HepG2 (cell line): ENCODE measurements around the gene RAC3. TPM values are rescaled to one million over a fixed set of nuclear protein-coding genes. Genes with fewer than 3 reads are reported as not detected.
A peak's percentile ranks its signal among the peaks of the same experiment; 100 is the strongest.

ENCODE experiments used
- ATF7-NPFF ChIP-seq: sonication (generic); formaldehyde crosslinking; IDR thresholded peaks from 2 replicates; pipeline ENCODE4 v1.8.1; 2023; ENCODE audit warnings: mild to moderate bottlenecking, low read depth, missing genetic modification reagents, moderate library complexity
- ATRX ChIP-seq: sonication (generic); formaldehyde crosslinking; IDR thresholded peaks from 2 replicates; pipeline ENCODE4 v1.4.0; 2020; ENCODE audit warnings: missing genetic modification reagents, borderline replicate concordance
- CBX5 ChIP-seq: sonication (generic); formaldehyde crosslinking; IDR thresholded peaks from 2 replicates; pipeline ENCODE4 v1.4.0; 2020; ENCODE audit warnings: missing genetic modification reagents, borderline replicate concordance
- ETV5 ChIP-seq: IDR thresholded peaks from 2 replicates; pipeline ENCODE4 v1.6.1; 2018; ENCODE audit warnings: missing biosample characterization, missing genetic modification reagents, inconsistent platforms, borderline replicate concordance
- GTF3A ChIP-seq: sonication (generic); formaldehyde crosslinking; conservative IDR thresholded peaks from 2 replicates; pipeline ENCODE4 v1.4.0; 2020; ENCODE audit warnings: mild to moderate bottlenecking, missing genetic modification reagents
- MAFF ChIP-seq: IDR thresholded peaks from 2 replicates; pipeline ENCODE4 v1.6.1; 2011; ENCODE audit warnings: low read depth, low read length, improper control_type of control experiment
- PAWR ChIP-seq: sonication (generic); formaldehyde crosslinking; IDR thresholded peaks from 2 replicates; pipeline ENCODE4 v1.4.0; 2020; ENCODE audit warnings: missing genetic modification reagents, mild to moderate bottlenecking, borderline replicate concordance
- RFXANK ChIP-seq: IDR thresholded peaks from 2 replicates; pipeline ENCODE4 v1.6.1; 2016
- SATB2 ChIP-seq: sonication (generic); formaldehyde crosslinking; IDR thresholded peaks from 2 replicates; pipeline ENCODE4 v1.5.0; 2020; ENCODE audit warnings: missing genetic modification reagents
- SOX13 ChIP-seq, 3 experiments: fragments of 450-650 bp in 1 of 3; sonication (generic) in 1 of 3; formaldehyde crosslinking in 1 of 3; IDR thresholded peaks in 2 of 3; conservative IDR thresholded peaks in 1 of 3; 2 replicates each; pipeline versions ENCODE4 v1.5.0 to v1.6.1; 2016 to 2020; ENCODE audit warnings: antibody characterized with exemption in 1 of 3, mild to moderate bottlenecking in 1 of 3, missing compliant biosample characterization in 1 of 3, missing genetic modification reagents in 1 of 3, moderate library complexity in 1 of 3
- THAP11 ChIP-seq: IDR thresholded peaks from 2 replicates; pipeline ENCODE4 v1.6.1; 2016; ENCODE audit warnings: missing biosample characterization, missing genetic modification reagents
- ZNF12 ChIP-seq: sonication (generic); formaldehyde crosslinking; IDR thresholded peaks from 2 replicates; pipeline ENCODE4 v1.5.0; 2020; ENCODE audit warnings: missing genetic modification reagents
- ZNF441 ChIP-seq: sonication (generic); formaldehyde crosslinking; IDR thresholded peaks from 2 replicates; pipeline ENCODE4 v1.7.0; 2021; ENCODE audit warnings: missing genetic modification reagents, borderline replicate concordance
- ZZZ3 ChIP-seq: sonication (generic); formaldehyde crosslinking; IDR thresholded peaks from 2 replicates; pipeline ENCODE4 v1.4.0; 2020; ENCODE audit warnings: missing genetic modification reagents, mild to moderate bottlenecking, borderline replicate concordance
- polyA plus RNA-seq, 8 experiments: library from polyadenylated mRNA; depleted of rRNA in 3 of 8; stranded (reverse) in 7 of 8; unstranded in 1 of 8; fragments of >200 nt; fragmentation: Illumina TruSeq in 4 of 8; extraction: Trizol in 4 of 8; gene quantifications; 2 replicates each; pipeline versions ENCODE4 v1.2.1 to v1.2.3, GENCODE V29; 2011 to 2016; ENCODE audit warnings: low read depth in 4 of 8, missing spikeins in 1 of 8, mixed read lengths in 1 of 8; ENCODE audit not compliant: insufficient read depth in 1 of 8
- total RNA-seq, 5 experiments: library from RNA; depleted of rRNA; stranded (reverse); fragments of >200 nt; fragmentation: Illumina TruSeq; extraction: Trizol; gene quantifications; 2 replicates each; pipeline ENCODE4 v1.2.3, GENCODE V29; 2016; ENCODE audit warnings: low read depth in 1 of 5
- TF ChIP-seq, protein P1 (sequence below): sonication (generic); formaldehyde crosslinking; IDR thresholded peaks from 2 replicates; pipeline ENCODE4 v1.5.1; 2020; ENCODE audit warnings: mild to moderate bottlenecking, missing genetic modification reagents, moderate library complexity
- TF ChIP-seq, protein P2 (sequence below): sonication (generic); formaldehyde crosslinking; IDR thresholded peaks from 2 replicates; pipeline ENCODE4 v1.8.1; 2023; ENCODE audit warnings: mild to moderate bottlenecking, moderate library complexity, missing genetic modification reagents
- TF ChIP-seq, protein P3 (sequence below): sonication (generic); formaldehyde crosslinking; IDR thresholded peaks from 2 replicates; pipeline ENCODE4 v1.4.0; 2020; ENCODE audit warnings: missing genetic modification reagents
- TF ChIP-seq, protein P4 (sequence below): sonication (generic); formaldehyde crosslinking; IDR thresholded peaks from 2 replicates; pipeline ENCODE4 v1.4.0; 2020; ENCODE audit warnings: missing genetic modification reagents
- TF ChIP-seq, protein P5 (sequence below): sonication (generic); formaldehyde crosslinking; IDR thresholded peaks from 2 replicates; pipeline ENCODE4 v1.5.0; 2020; ENCODE audit warnings: missing genetic modification reagents
- TF ChIP-seq, protein P6 (sequence below): sonication (generic); formaldehyde crosslinking; IDR thresholded peaks from 2 replicates; pipeline ENCODE4 v1.5.0; 2020; ENCODE audit warnings: mild to moderate bottlenecking, missing genetic modification reagents, moderate library complexity

Gene RAC3
- total and polyA plus RNA-seq, 2 of the 13 experiments (the other 11 are each of a cell fraction or from before 2014, with no cell fraction given): 10.5 to 21.3 TPM

DNA sequence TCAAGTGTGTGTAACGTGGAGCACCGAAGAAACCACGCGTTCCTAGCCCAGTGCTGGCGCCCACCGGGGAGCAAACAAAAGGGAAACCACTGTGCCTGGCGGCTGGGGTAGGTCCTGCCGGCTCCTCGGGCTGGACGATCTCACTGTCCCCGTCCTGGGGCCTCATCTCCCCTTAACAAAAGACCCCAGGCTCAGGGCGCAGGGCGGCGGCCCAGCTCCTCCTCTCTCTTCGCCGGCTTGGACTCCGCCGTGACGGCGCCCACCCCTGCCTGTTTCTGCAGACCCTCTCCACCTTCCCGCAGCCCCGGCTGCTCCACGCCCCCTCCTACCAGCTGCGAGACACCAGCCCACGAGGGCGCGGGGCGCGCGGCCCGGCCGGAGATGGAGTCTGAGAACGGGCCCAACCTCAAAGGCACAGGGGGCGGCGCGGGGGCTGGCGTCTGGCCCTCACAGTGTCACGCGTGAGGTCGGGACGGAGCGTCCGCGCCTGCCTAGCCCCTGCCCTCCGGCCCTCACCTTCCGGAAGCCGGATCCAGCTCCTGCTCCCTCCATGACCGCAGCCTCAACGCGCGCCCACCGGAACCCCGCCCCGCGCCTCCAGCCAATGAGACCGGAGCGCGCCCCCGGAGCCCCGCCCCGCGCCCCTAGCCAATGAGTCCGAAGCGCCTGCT lies 9.0 kb upstream of the RAC3 start, which contains the start of gene CENPX (continued):
- TF ChIP-seq SOX13 (IDR thresholded peaks at IDR 0.05) (no peak), SOX13 (CRISPR knock-in tag; conservative IDR thresholded peaks at IDR 0.05 in 1 of 2, IDR thresholded peaks at IDR 0.05 in 1 of 2) (peak in 1 of 2 experiments; percentile 29; a peak in 1 of 4 replicates), ZNF441 (peak; percentile 30; the same call in 1 of the 2 replicates), THAP11 (no peak), CBX5 (CRISPR knock-in tag) (0 out of 2 replicates have a peak, but pooled peaks have one; percentile 15), ZNF12 (CRISPR knock-in tag) (peak; percentile 67; the same call in 1 of the 2 replicates), SATB2 (CRISPR knock-in tag) (0 out of 2 replicates have a peak, but pooled peaks have one; percentile 47), PAWR (0 out of 2 replicates have a peak, but pooled peaks have one; percentile 39), RFXANK (CRISPR knock-in tag) (0 out of 2 replicates have a peak, but pooled peaks have one; percentile 20), ZZZ3 (peak; percentile 83; the same call in 1 of the 2 replicates), ATF7-NPFF (CRISPR knock-in tag) (peak; percentile 22; the same call in 1 of the 2 replicates), GTF3A (CRISPR knock-in tag) (no peak), MAFF (no peak), ETV5 (CRISPR knock-in tag) (peak; percentile 88), ATRX (0 out of 2 replicates have a peak, but pooled peaks have one; percentile 22)
- TF ChIP-seq, protein P1, sequence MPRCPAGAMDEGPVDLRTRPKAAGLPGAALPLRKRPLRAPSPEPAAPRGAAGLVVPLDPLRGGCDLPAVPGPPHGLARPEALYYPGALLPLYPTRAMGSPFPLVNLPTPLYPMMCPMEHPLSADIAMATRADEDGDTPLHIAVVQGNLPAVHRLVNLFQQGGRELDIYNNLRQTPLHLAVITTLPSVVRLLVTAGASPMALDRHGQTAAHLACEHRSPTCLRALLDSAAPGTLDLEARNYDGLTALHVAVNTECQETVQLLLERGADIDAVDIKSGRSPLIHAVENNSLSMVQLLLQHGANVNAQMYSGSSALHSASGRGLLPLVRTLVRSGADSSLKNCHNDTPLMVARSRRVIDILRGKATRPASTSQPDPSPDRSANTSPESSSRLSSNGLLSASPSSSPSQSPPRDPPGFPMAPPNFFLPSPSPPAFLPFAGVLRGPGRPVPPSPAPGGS (CRISPR knock-in tag): no peak; the same call in 1 of the 2 replicates
- TF ChIP-seq, protein P2, sequence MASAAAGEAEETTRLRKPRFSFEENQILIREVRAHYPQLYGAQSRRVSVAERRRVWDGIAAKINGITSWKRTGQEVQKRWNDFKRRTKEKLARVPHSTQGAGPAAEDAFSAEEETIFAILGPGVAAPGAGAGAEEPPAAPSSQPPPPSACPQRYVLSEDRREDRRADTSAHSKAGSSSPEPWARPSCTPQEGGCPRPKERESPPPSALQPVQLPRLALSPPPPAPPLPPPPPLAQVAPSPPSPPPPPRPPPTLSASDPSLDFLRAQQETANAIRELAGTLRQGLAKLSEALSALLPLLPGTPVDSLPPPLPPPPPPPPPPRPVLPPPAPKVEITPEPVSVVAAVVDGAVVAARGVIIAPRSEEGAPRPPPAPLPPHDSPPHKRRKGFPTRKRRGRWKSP (CRISPR knock-in tag): no peak
- TF ChIP-seq, protein P3, sequence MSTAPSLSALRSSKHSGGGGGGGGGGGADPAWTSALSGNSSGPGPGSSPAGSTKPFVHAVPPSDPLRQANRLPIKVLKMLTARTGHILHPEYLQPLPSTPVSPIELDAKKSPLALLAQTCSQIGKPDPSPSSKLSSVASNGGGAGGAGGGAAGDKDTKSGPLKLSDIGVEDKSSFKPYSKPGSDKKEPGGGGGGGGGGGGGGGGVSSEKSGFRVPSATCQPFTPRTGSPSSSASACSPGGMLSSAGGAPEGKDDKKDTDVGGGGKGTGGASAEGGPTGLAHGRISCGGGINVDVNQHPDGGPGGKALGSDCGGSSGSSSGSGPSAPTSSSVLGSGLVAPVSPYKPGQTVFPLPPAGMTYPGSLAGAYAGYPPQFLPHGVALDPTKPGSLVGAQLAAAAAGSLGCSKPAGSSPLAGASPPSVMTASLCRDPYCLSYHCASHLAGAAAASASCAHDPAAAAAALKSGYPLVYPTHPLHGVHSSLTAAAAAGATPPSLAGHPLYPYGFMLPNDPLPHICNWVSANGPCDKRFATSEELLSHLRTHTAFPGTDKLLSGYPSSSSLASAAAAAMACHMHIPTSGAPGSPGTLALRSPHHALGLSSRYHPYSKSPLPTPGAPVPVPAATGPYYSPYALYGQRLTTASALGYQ (CRISPR knock-in tag): peak; percentile 54; the same call in 1 of the 2 replicates
- TF ChIP-seq, protein P4, sequence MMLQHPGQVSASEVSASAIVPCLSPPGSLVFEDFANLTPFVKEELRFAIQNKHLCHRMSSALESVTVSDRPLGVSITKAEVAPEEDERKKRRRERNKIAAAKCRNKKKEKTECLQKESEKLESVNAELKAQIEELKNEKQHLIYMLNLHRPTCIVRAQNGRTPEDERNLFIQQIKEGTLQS (CRISPR knock-in tag): 0 out of 2 replicates have a peak, but pooled peaks have one; percentile 49
- TF ChIP-seq, protein P5, sequence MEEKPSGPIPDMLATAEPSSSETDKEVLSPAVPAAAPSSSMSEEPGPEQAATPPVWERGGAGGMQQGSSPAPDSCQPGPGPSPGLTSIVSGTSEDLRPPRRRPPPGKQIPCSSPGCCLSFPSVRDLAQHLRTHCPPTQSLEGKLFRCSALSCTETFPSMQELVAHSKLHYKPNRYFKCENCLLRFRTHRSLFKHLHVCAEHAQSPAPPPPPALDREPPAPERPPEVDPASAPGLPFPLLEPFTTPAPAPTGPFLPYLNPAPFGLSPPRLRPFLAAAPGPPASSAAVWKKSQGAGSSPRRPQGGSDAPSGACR: 0 out of 2 replicates have a peak, but pooled peaks have one; percentile 63
- TF ChIP-seq, protein P6, sequence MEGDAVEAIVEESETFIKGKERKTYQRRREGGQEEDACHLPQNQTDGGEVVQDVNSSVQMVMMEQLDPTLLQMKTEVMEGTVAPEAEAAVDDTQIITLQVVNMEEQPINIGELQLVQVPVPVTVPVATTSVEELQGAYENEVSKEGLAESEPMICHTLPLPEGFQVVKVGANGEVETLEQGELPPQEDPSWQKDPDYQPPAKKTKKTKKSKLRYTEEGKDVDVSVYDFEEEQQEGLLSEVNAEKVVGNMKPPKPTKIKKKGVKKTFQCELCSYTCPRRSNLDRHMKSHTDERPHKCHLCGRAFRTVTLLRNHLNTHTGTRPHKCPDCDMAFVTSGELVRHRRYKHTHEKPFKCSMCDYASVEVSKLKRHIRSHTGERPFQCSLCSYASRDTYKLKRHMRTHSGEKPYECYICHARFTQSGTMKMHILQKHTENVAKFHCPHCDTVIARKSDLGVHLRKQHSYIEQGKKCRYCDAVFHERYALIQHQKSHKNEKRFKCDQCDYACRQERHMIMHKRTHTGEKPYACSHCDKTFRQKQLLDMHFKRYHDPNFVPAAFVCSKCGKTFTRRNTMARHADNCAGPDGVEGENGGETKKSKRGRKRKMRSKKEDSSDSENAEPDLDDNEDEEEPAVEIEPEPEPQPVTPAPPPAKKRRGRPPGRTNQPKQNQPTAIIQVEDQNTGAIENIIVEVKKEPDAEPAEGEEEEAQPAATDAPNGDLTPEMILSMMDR: peak; percentile 20; the same call in 1 of the 2 replicates
